Measurements from ENCODE around the gene P3H4.

The P3H4 gene

DNA sequence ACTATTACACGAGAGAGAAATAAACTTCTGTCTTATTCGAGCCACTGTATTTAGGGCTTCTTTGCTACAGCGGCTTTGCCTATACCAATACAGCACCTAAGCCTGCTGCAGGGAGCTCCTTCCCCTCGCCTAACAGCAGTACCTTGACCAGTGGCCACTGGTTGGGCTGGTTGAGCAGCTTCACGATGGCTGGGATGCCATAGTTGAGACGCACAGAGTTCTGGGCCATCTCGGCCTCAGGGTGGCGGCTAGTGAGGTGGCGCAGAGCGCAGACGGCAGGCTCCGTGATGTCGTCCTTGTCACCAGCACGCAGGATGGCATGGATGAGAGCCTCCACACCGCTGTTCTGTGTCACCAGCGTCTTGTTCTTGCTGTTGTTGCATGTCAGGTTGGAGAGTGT, 48.9 kb downstream of the P3H4 start:
- no peaks in the 10 kb centered on the region for H3K36me3 Mint-ChIP-seq
- H3K4me3 Mint-ChIP-seq, result no peak overlapping the region
- H3K4me1 Mint-ChIP-seq, result no peaks in the 10 kb centered on the region
- DNase-seq, result no peak
- H3K27me3 Mint-ChIP-seq, result no peaks in the 10 kb centered on the region
- CTCF ChIA-PET, result no interaction called here
- no peak overlapping the region for H3K27ac Mint-ChIP-seq
- no peaks in the 10 kb centered on the region for H3K9me3 Mint-ChIP-seq

- H3K36me3 Mint-ChIP-seq, result no peaks in the 10 kb centered on the region
- CTCF ChIA-PET, result no interaction called here
- no peak for DNase-seq
- no peak overlapping the region for H3K27ac Mint-ChIP-seq
- H3K4me3 Mint-ChIP-seq, result no peak overlapping the region
- no peaks in the 10 kb centered on the region for H3K9me3 Mint-ChIP-seq
- no peaks in the 10 kb centered on the region for H3K4me1 Mint-ChIP-seq
- no peaks in the 10 kb centered on the region for H3K27me3 Mint-ChIP-seq
Measured at GRCh38 chr17:41762391-41762790, 49.4 kb downstream of the P3H4 start.

GRCh38 chr17:41760878-41761277, 50.9 kb downstream of the P3H4 start:
- DNase-seq, result no peak
- H3K4me3 Mint-ChIP-seq, result no peak overlapping the region
- H3K27ac Mint-ChIP-seq, result no peak overlapping the region
- H3K27me3 Mint-ChIP-seq, result no peaks in the 10 kb centered on the region
- no peaks in the 10 kb centered on the region for H3K4me1 Mint-ChIP-seq
- no peaks in the 10 kb centered on the region for H3K9me3 Mint-ChIP-seq
- H3K36me3 Mint-ChIP-seq, result no peaks in the 10 kb centered on the region
- CTCF ChIA-PET, result interaction anchor here (0.6 kb wide), 1 partner anchor 113 kb away, joined by 3 read pairs; no protein-coding TSS in a partner anchor

- CTCF ChIA-PET, result no interaction called here
- Mint-ChIP-seq H3K27ac (no peak overlapping the region), H3K4me3 (no peak overlapping the region), H3K27me3 (peaks cover 4% of the 10 kb centered on the region), H3K9me3 (no peaks in the 10 kb centered on the region), H3K4me1 (no peaks in the 10 kb centered on the region), H3K36me3 (no peaks in the 10 kb centered on the region)
- no peak for DNase-seq
Measured at GRCh38 chr17:41758601-41759000, 53.1 kb downstream of the P3H4 start.

DNA sequence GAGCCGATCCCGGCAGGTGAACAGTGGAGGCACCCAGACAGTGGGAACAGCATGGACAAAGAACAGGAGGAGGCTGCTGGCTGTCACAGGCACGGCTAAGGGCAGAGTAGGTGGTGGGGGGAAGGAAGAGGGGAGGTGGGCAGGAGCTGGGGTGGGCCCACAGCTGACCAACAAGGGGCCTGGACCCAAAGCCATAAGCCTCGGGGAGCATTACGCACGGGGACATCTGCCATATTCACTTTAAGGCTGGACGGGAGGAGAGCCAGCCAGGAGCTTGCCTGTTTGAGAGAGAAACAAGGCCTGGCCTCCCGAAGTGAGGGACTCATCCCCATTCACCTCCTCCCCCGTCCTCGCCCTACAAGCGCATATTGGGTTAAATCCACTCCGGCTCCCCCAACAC, 57.7 kb downstream of the P3H4 start:
- Mint-ChIP-seq H3K27ac (no peak overlapping the region), H3K27me3 (peaks cover 15% of the 10 kb centered on the region), H3K36me3 (no peaks in the 10 kb centered on the region), H3K9me3 (no peaks in the 10 kb centered on the region), H3K4me3 (no peak overlapping the region), H3K4me1 (no peaks in the 10 kb centered on the region)
- DNase-seq, result no peak
- CTCF ChIA-PET, result interaction anchor here (0.6 kb wide), 1 partner anchor 23 kb away, joined by 3 read pairs; no protein-coding TSS in a partner anchor

Measured in activated naive CD4-positive, alpha-beta T cell treated with anti-CD3 and anti-CD28 coated beads, Interleukin-2, amount 10 ng/mL, durations not matched to agents 7 days and 5 days (primary cell).